Ovary (tissue), 9 donors: ENCODE measurements around the gene IL21R. TPM values are rescaled to one million over a fixed set of nuclear protein-coding genes. Genes with fewer than 3 reads are reported as not detected.

Source experiments
- DNase-seq, 5 donors: peaks; one replicate each; pipeline ENCODE4 v3.0.0-alpha.2; 2019 to 2020
- H3K27ac ChIP-seq, 2 donors: fragments of 200-600 bp; one replicate each; pipeline versions ENCODE4 v1.5.1 to v1.8.0; 2019 to 2022
- H3K27me3 ChIP-seq: fragments of 200-600 bp; one replicate; pipeline ENCODE4 v1.8.0; 2022
- H3K36me3 ChIP-seq: fragments of 200-600 bp; sonication (generic); one replicate; pipeline ENCODE4 v1.5.1; 2019
- H3K4me1 ChIP-seq: one replicate; pipeline ENCODE4 v1.8.1; 2013; ENCODE audit warnings: mild to moderate bottlenecking, moderate library complexity; ENCODE audit not compliant: insufficient read depth
- H3K4me3 ChIP-seq: fragments of 200-600 bp; sonication (generic); one replicate; pipeline ENCODE4 v1.5.1; 2017
- H3K9me3 ChIP-seq, 2 donors: fragments of 200-600 bp in 1 of 2; sonication (generic) in 1 of 2; one replicate each; pipeline versions ENCODE4 v1.5.1 to v1.8.1; 2013 to 2019; ENCODE audit warnings: mild to moderate bottlenecking in 1 of 2, moderate library complexity in 1 of 2
- EP300 ChIP-seq: sonication (generic); formaldehyde crosslinking; IDR thresholded peaks from one replicate; pipeline ENCODE4 v1.6.1; 2017; ENCODE audit warnings: antibody characterized with exemption
- POLR2A ChIP-seq: fragments of 450-650 bp; IDR thresholded peaks from one replicate; pipeline ENCODE4 v1.6.1; 2017; ENCODE audit warnings: antibody characterized with exemption, mild to moderate bottlenecking, moderate library complexity
- WGBS, 3 donors: extraction: QIAGEN DNeasy Blood & Tissue Kit in 1 of 3; methylation state at CpG; one replicate each; pipeline versions ENCODE4 v1.1.5 to v1.1.7; 2013 to 2017; 5-methylcytosine and 5-hydroxymethylcytosine counted together
- intact Hi-C, 4 donors: fragments of 100-400 bp; cut with DNase I; formaldehyde crosslinking; loops; one replicate each; pipeline versions ENCODE4 v1.11.0 to v1.15.1; 2022 to 2023
- polyA plus RNA-seq, 2 donors: library from polyadenylated mRNA; stranded (reverse); fragments of 200-250 nt in 1 of 2; fragments of 350-450 nt in 1 of 2; fragmentation: Illumina TruSeq in 1 of 2; extraction: RNeasy Lipid Tissue Mini Kit (QIAGEN cat#74804) in 1 of 2; gene quantifications; one replicate each; pipeline ENCODE4 v1.2.3, GENCODE V29; 2013 to 2014
- total RNA-seq, 7 donors: library from RNA; depleted of rRNA in 2 of 7; stranded (reverse); fragments of >200 nt in 2 of 7; fragmentation: NEBNext Ultra II Directional in 3 of 7; extraction: Animal tissue kit (Norgen Biotek cat#: 25700) in 3 of 7; gene quantifications; one replicate each; pipeline versions ENCODE4 v1.1.0 to v1.2.4, GENCODE V29; 2016 to 2023
- TF ChIP-seq, protein P1 (sequence below), 3 donors: fragments of 450-650 bp in 2 of 3; fragments of 200-600 bp in 1 of 3; IDR thresholded peaks; one replicate each; pipeline versions ENCODE4 v1.5.1 to v1.8.0; 2016 to 2022; ENCODE audit warnings: antibody characterized with exemption in 3 of 3, mild to moderate bottlenecking in 1 of 3
- donor health status: DM: no; HTN: no; CAD: no; lungs with moderate emphysema.
- donor health status: DM: no; HTN: no; CAD: no.
- donor health status: Bipolar disorder and iron deficiency.
- donor health status: DM: yes; HTN: yes; CAD: no.
- donor health status: DM: no; HTN: no; CAD: no.
- donor health status: DM: yes; HTN: yes; CAD: no.

Gene IL21R
- total and polyA plus RNA-seq, 9 donors = 0.01 to 1.00 (median 0.23) TPM; not detected in 2

DNA sequence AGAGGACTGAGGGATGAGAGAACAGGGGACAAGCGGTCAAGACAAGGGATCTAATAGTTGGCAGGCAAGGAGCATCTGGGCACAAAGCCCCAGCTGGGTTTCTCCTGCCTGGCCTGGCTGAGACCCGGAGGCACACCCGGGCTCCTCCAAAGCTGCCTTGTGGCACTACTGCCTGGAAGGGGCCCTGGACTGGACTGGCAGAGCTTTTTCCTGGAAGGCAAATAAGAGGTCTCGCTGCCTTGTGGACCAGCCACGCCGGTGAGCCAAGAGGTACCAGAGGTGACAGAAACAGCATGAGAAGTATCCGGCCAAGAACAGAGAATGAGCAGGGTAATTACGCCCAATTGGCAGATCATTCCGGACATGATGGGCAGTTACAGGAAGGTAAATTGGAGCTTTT is 83.2 kb downstream of the IL21R start:
- H3K36me3 ChIP-seq = no peaks in the 10 kb centered on the region
- no peaks in the 10 kb centered on the region for H3K4me1 ChIP-seq
- DNase-seq = no peak
- H3K9me3 ChIP-seq = no peaks in the 10 kb centered on the region
- H3K4me3 ChIP-seq = no peak overlapping the region
- H3K27me3 ChIP-seq = no peaks in the 10 kb centered on the region
- TF ChIP-seq, protein P1, sequence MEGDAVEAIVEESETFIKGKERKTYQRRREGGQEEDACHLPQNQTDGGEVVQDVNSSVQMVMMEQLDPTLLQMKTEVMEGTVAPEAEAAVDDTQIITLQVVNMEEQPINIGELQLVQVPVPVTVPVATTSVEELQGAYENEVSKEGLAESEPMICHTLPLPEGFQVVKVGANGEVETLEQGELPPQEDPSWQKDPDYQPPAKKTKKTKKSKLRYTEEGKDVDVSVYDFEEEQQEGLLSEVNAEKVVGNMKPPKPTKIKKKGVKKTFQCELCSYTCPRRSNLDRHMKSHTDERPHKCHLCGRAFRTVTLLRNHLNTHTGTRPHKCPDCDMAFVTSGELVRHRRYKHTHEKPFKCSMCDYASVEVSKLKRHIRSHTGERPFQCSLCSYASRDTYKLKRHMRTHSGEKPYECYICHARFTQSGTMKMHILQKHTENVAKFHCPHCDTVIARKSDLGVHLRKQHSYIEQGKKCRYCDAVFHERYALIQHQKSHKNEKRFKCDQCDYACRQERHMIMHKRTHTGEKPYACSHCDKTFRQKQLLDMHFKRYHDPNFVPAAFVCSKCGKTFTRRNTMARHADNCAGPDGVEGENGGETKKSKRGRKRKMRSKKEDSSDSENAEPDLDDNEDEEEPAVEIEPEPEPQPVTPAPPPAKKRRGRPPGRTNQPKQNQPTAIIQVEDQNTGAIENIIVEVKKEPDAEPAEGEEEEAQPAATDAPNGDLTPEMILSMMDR (IDR thresholded peaks at IDR 0.05) = no peak
- no peak for TF ChIP-seq EP300
- no peak for TF ChIP-seq POLR2A
- H3K27ac ChIP-seq = no peak overlapping the region
- WGBS, 3 donors = 93 to 95% (median 94%) methylated on average over 9 of the region's 9 CpGs
- intact Hi-C loops = no loop called here

DNA sequence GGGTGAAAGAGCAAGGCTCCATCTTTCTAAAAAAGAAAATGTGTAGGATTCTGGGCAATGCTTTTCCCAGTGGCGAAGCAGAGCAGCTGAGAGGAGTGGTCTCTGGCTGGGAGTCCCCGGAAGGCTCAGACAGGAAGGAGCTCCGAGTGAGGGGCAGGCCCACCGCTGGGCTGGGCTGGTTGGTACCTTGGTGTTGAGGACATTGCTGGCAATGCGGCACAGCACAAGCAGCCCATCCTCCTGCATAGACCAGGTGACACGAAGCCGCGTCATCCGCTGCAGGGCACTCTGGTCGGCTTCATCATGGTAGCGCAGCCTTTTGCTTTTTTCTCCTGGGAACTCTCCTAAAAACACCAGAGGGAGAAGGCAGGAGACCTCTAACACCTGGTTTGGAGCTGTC is 83.8 kb downstream of the IL21R start:
- WGBS, 3 donors = 93 to 95% (median 94%) methylated on average over 11 of the region's 11 CpGs
- TF ChIP-seq EP300 = no peak
- TF ChIP-seq, protein P1 (IDR thresholded peaks at IDR 0.05) = no peak
- TF ChIP-seq POLR2A = no peak
- H3K27ac ChIP-seq = no peak overlapping the region
- DNase-seq = no peak
- H3K36me3 ChIP-seq = no peaks in the 10 kb centered on the region
- H3K4me3 ChIP-seq = no peak overlapping the region
- intact Hi-C loops = no loop called here
- no peaks in the 10 kb centered on the region for H3K27me3 ChIP-seq
- no peaks in the 10 kb centered on the region for H3K9me3 ChIP-seq
- no peaks in the 10 kb centered on the region for H3K4me1 ChIP-seq

DNA sequence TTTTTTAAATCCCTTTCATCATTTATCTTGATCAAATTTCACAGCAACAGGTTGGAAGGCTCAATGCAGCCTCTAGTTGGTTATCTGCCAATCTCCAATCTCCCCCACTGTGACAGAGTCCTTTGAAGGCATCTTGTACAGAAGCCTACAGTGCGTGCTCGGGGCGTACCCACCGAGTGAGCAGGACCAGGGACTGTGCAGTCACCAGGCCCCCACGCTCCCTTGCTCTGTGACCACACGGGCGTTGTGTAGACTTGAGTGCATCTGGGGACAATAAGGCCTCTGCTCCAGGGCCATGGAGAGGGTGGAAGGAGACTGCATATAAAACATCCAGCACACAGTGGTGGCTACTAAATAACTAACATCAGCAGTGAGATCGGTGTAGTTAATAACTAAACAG is 84.4 kb downstream of the IL21R start:
- Histone ChIP-seq H3K27me3 (no peaks in the 10 kb centered on the region), H3K4me3 (no peak overlapping the region), H3K4me1 (no peaks in the 10 kb centered on the region), H3K36me3 (no peaks in the 10 kb centered on the region), H3K27ac (no peak overlapping the region), H3K9me3 (no peaks in the 10 kb centered on the region)
- 87 to 91% (median 90%) methylated on average over 8 of the region's 8 CpGs for WGBS, 3 donors
- intact Hi-C loops = no loop called here
- TF ChIP-seq POLR2A (no peak), EP300 (no peak)
- TF ChIP-seq, protein P1 (IDR thresholded peaks at IDR 0.05) = no peak
- no peak for DNase-seq

DNA sequence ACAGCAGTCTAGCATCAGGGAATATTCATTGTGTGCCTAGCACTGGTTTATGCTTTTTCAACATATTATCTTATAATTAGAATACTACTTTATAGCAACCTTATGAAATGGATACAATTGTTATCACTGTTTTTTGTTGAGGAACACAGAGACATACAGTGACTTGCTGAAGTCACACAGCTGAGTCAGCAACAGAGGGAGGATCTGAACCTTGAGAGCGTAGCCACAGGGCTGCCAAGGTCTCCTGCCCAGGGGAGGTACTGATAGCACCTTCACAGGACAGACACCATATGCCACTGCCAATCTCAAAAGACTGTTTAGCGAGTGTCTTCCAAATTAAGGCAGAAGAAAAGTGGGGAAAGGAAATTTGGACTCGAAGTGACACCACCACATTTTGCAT is 84.8 kb downstream of the IL21R start:
- H3K36me3 ChIP-seq = no peaks in the 10 kb centered on the region
- TF ChIP-seq POLR2A = no peak
- no peak for TF ChIP-seq EP300
- TF ChIP-seq, protein P1 (IDR thresholded peaks at IDR 0.05) = no peak
- H3K4me3 ChIP-seq = no peak overlapping the region
- DNase-seq = no peak
- H3K9me3 ChIP-seq = no peaks in the 10 kb centered on the region
- no peak overlapping the region for H3K27ac ChIP-seq
- intact Hi-C loops = no loop called here
- H3K4me1 ChIP-seq = no peaks in the 10 kb centered on the region
- H3K27me3 ChIP-seq = no peaks in the 10 kb centered on the region
- 72 to 91% (median 87%) methylated on average over 3 of the region's 3 CpGs for WGBS, 3 donors

DNA sequence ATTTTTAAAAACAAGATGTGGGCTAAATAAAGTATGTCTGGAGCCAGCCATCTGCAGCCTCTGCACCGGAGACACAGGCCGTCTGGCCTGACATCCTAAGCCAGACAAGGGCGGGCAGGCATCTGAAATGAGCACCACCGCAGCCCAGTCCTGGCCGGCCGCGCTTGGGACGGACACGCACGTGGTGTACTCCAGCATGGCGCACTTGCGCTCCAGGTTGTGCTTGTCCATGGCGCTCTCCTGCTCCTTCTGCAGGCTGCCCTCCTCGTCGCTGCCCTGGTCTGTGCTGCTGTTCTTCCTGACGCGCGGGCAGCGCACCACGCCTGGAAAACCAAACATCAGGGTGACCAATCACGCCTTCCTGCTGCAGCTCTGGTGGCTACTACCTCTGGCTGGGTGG is 87.4 kb downstream of the IL21R start:
- 94 to 96% (median 94%) methylated on average over 21 of the region's 21 CpGs for WGBS, 3 donors
- H3K4me3 ChIP-seq = no peak overlapping the region
- H3K27me3 ChIP-seq = no peaks in the 10 kb centered on the region
- TF ChIP-seq POLR2A = no peak
- TF ChIP-seq, protein P1 (IDR thresholded peaks at IDR 0.05) = no peak
- no peak for TF ChIP-seq EP300
- no peak for DNase-seq
- H3K36me3 ChIP-seq = no peaks in the 10 kb centered on the region
- H3K9me3 ChIP-seq = no peaks in the 10 kb centered on the region
- intact Hi-C loops = no loop called here
- H3K4me1 ChIP-seq = no peaks in the 10 kb centered on the region
- H3K27ac ChIP-seq = no peak overlapping the region
